Stomach (tissue), 4 donors: ENCODE data around the gene EPHB1.

ENCODE experiments used
- CTCF ChIP-seq, 7 experiments: fragments of 450-650 bp in 4 of 7; fragments of 200-600 bp in 3 of 7; sonication (generic) in 3 of 7; IDR thresholded peaks; one replicate each; pipeline ENCODE4 v1.5.1; 2016 to 2019; ENCODE audit warnings: antibody characterized with exemption in 7 of 7, control low read depth in 2 of 7, mild to moderate bottlenecking in 1 of 7
- EP300 ChIP-seq: sonication (generic); formaldehyde crosslinking; IDR thresholded peaks from one replicate; pipeline ENCODE4 v1.6.1; 2017; ENCODE audit warnings: antibody characterized with exemption
- POLR2A ChIP-seq, 4 donors: fragments of 450-650 bp; IDR thresholded peaks; one replicate each; pipeline ENCODE4 v1.6.1; 2016; ENCODE audit warnings: antibody characterized with exemption in 4 of 4, control low read depth in 2 of 4, mild to moderate bottlenecking in 1 of 4, moderate library complexity in 1 of 4

GRCh38 chr3:134864636-134865035 lies 69.6 kb downstream of the EPHB1 start:
- TF ChIP-seq CTCF (IDR thresholded peaks at IDR 0.05) (no peak), POLR2A (IDR thresholded peaks at IDR 0.05) (no peak), EP300 (no peak)
